Measurements from ENCODE around the gene KRT12. TPM values are rescaled to one million over a fixed set of nuclear protein-coding genes. Genes with fewer than 3 reads are reported as not detected.

Gene KRT12
- total RNA-seq, 1 donor from 2014 or later: not detected

DNA sequence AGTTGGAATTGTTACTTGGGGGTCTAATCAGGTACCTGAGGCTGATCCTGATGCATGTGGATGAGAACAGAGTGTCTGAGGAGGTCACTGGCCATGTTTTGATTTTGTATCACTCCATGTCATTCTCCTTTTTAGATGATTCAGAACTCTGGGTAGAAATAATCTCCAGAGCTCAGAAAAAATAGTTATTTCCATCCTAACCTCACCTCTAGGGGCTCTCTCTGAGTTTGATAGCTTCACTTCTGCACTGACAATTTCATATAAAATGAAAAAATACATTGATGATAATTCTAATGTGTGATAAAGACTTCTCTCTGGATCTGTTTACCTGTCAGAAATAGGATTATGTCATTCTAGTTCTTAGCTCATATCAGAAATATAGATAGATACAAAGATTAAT lies 6.2 kb upstream of the KRT12 start:
- no peak overlapping the region for H3K4me3 ChIP-seq (ENCODE audit: low read depth, low read length)
- no peak for DNase-seq (ENCODE audit: low read depth)
- TF ChIP-seq CTCF (conservative IDR thresholded peaks at IDR 0.05; ENCODE audit: low read depth, low read length): peak; percentile 21

- no peak for TF ChIP-seq CTCF (conservative IDR thresholded peaks at IDR 0.05; ENCODE audit: low read depth, low read length)
- DNase-seq (ENCODE audit: low read depth): no peak
- no peak overlapping the region for H3K4me3 ChIP-seq (ENCODE audit: low read depth, low read length)
Observed at GRCh38 chr17:40872416-40872815, 5.4 kb upstream of the KRT12 start.

DNA sequence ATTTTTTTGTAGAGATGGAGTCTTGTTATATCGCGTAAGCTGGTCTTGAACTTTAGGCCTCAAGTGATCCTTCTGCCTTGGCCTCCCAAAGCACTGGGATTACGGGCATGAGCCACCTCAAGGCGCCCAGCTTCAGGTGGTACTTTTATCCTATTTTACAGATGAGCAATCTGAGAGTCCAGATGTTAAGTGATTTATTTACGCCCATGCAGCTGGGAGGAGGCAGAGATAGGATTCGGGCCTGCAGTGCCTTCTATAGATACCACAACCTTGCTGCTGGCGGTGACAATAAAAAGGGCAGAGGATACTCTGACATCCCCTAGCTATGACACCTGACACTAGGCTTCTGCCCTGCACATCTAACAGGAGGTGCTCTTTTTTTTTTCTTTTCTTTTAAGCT lies 4.3 kb upstream of the KRT12 start:
- no peak for DNase-seq (ENCODE audit: low read depth)
- no peak overlapping the region for H3K4me3 ChIP-seq (ENCODE audit: low read depth, low read length)
- no peak for TF ChIP-seq CTCF (conservative IDR thresholded peaks at IDR 0.05; ENCODE audit: low read depth, low read length)

DNA sequence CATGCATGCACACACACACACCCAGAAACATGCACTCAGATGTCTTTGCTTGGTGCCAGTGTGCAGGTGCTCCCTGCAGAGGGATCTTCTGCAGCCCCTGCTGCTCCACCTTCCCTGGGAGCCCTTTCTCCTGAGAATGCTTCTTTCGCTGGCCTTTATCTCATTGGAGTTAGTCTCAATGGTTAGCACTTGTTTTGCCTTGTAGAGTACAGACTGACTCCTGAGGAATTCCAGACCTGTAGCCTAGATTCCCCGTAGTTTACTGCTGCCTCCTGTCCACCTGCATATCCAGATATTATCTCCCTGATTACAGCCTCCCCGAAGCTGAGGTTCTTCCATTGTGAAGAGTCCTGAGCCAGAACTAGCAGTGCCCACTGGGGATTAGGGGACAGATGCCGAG lies 3.1 kb upstream of the KRT12 start:
- no peak overlapping the region for H3K4me3 ChIP-seq (ENCODE audit: low read depth, low read length)
- TF ChIP-seq CTCF (conservative IDR thresholded peaks at IDR 0.05; ENCODE audit: low read depth, low read length): no peak
- DNase-seq (ENCODE audit: low read depth): no peak

- H3K4me3 ChIP-seq (ENCODE audit: low read depth, low read length): no peak overlapping the region
- no peak for TF ChIP-seq CTCF (conservative IDR thresholded peaks at IDR 0.05; ENCODE audit: low read depth, low read length)
- DNase-seq (ENCODE audit: low read depth): no peak
Observed at GRCh38 chr17:40864661-40865390, 2.2 kb downstream of the KRT12 start.

- H3K4me3 ChIP-seq (ENCODE audit: low read depth, low read length): no peak overlapping the region
- DNase-seq (ENCODE audit: low read depth): no peak
- peak; percentile 12 for TF ChIP-seq CTCF (conservative IDR thresholded peaks at IDR 0.05; ENCODE audit: low read depth, low read length)
Observed at GRCh38 chr17:40862985-40863733, 3.9 kb downstream of the KRT12 start.
